ENCODE results near the gene CMC2. TPM values are rescaled to one million over a fixed set of nuclear protein-coding genes. Genes with fewer than 3 reads are reported as not detected.

CMC2 gene
- total and polyA plus RNA-seq, 2 of the 13 experiments (the other 11 are each of a cell fraction or from before 2014, with no cell fraction given): 116 to 129 TPM

DNA sequence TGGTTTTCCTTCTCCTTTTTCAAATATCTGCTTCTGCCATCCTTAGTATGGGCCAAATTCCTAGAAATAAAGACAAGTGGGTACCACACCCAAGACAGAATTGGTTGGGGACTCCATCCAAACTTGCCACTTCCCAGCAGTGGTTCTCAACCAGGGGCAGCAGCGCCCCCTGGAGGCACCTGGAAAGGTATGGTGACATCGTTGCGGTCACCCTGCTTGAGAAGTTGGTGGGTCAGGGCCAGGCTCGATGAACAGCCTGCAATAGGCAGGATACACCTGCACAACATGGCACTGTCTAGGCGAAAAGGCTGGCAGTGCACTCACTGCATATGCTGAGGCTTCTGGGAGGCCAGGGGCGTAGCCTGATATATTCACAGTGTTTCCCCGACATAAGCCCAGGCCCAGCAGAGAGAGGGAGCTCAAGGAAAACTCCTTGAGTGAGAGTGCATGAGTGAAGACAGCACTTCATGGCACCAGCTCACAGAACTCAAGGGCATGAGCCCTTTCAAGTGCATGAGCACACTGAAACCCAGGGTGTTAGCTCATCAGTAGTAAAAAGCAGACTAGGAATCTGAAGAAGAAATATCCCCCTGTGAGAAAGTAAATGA, 57.7 kb downstream of the CMC2 start (continued):
- TF ChIP-seq ZFP36L2 (CRISPR knock-in tag; IDR thresholded peaks at IDR 0.05) (no peak), CBFB (CRISPR knock-in tag; IDR thresholded peaks at IDR 0.05) (peak; percentile 73; the same call in 1 of the 2 replicates), ZNF329 (CRISPR knock-in tag; IDR thresholded peaks at IDR 0.05; ENCODE audit: low read depth) (no peak), TEAD3 (CRISPR knock-in tag; optimal IDR thresholded peaks at IDR 0.05; ENCODE audit: borderline replicate concordance) (peak; percentile 30), SMC3 (IDR thresholded peaks at IDR 0.05; ENCODE audit: low read length) (peak; percentile 49), ZFAT (CRISPR knock-in tag; conservative IDR thresholded peaks at IDR 0.05) (no peak), PAX8 (CRISPR knock-in tag; IDR thresholded peaks at IDR 0.05; ENCODE audit: borderline replicate concordance) (no peak), SIX4 (CRISPR knock-in tag; IDR thresholded peaks at IDR 0.05) (no peak), PTBP1 (IDR thresholded peaks at IDR 0.05; ENCODE audit: low read depth, low read length, poor library complexity, severe bottlenecking) (no peak), RNF2 (conservative IDR thresholded peaks at IDR 0.05; ENCODE audit: low read depth) (no peak), ZNF432 (CRISPR knock-in tag; IDR thresholded peaks at IDR 0.05; ENCODE audit: borderline replicate concordance) (no peak), NFKB2 (CRISPR knock-in tag; IDR thresholded peaks at IDR 0.05; ENCODE audit: borderline replicate concordance) (peak; percentile 58; the same call in 1 of the 2 replicates), ZNF780A (CRISPR knock-in tag; IDR thresholded peaks at IDR 0.05) (0 out of 2 replicates have a peak, but pooled peaks have one; percentile 60), ZNF260 (CRISPR knock-in tag; IDR thresholded peaks at IDR 0.05; ENCODE audit: borderline replicate concordance, low read depth) (no peak), ZNF17 (CRISPR knock-in tag; IDR thresholded peaks at IDR 0.05) (no peak), ZBTB7A (CRISPR knock-in tag; IDR thresholded peaks at IDR 0.05) (no peak), ZNF441 (CRISPR knock-in tag; IDR thresholded peaks at IDR 0.05; ENCODE audit: borderline replicate concordance) (no peak), NFYC (CRISPR knock-in tag; IDR thresholded peaks at IDR 0.05) (no peak), ZNF605 (CRISPR knock-in tag; IDR thresholded peaks at IDR 0.05) (peak; percentile 36; the same call in 1 of the 2 replicates), SMAD3 (CRISPR knock-in tag; IDR thresholded peaks at IDR 0.05) (no peak), MEIS2 (CRISPR knock-in tag; IDR thresholded peaks at IDR 0.05) (0 out of 2 replicates have a peak, but pooled peaks have one; percentile 27), CREB1 (IDR thresholded peaks at IDR 0.05) (no peak), CREB1 (CRISPR knock-in tag; IDR thresholded peaks at IDR 0.05) (no peak), CENPT (CRISPR knock-in tag; IDR thresholded peaks at IDR 0.05; ENCODE audit: low read depth) (no peak), ZNF577 (CRISPR knock-in tag; IDR thresholded peaks at IDR 0.05; ENCODE audit: borderline replicate concordance, low read depth) (no peak), ZNF354B (CRISPR knock-in tag; IDR thresholded peaks at IDR 0.05) (no peak), NFKBIZ (CRISPR knock-in tag; IDR thresholded peaks at IDR 0.05) (no peak), HDAC6 (IDR thresholded peaks at IDR 0.05; ENCODE audit: low read depth, low read length) (no peak)
- TF ChIP-seq, protein P1, sequence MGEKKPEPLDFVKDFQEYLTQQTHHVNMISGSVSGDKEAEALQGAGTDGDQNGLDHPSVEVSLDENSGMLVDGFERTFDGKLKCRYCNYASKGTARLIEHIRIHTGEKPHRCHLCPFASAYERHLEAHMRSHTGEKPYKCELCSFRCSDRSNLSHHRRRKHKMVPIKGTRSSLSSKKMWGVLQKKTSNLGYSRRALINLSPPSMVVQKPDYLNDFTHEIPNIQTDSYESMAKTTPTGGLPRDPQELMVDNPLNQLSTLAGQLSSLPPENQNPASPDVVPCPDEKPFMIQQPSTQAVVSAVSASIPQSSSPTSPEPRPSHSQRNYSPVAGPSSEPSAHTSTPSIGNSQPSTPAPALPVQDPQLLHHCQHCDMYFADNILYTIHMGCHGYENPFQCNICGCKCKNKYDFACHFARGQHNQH (CRISPR knock-in tag; IDR thresholded peaks at IDR 0.05): no peak
- TF ChIP-seq, protein P2, sequence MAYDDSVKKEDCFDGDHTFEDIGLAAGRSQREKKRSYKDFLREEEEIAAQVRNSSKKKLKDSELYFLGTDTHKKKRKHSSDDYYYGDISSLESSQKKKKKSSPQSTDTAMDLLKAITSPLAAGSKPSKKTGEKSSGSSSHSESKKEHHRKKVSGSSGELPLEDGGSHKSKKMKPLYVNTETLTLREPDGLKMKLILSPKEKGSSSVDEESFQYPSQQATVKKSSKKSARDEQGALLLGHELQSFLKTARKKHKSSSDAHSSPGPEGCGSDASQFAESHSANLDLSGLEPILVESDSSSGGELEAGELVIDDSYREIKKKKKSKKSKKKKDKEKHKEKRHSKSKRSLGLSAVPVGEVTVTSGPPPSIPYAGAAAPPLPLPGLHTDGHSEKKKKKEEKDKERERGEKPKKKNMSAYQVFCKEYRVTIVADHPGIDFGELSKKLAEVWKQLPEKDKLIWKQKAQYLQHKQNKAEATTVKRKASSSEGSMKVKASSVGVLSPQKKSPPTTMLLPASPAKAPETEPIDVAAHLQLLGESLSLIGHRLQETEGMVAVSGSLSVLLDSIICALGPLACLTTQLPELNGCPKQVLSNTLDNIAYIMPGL (CRISPR knock-in tag; IDR thresholded peaks at IDR 0.05; ENCODE audit: borderline replicate concordance in 1 of 2, low read depth in 1 of 2): 0 out of 4 replicates have a peak, but pooled peaks of 1 of the 2 experiments have one; percentile 27
- TF ChIP-seq, protein P3, sequence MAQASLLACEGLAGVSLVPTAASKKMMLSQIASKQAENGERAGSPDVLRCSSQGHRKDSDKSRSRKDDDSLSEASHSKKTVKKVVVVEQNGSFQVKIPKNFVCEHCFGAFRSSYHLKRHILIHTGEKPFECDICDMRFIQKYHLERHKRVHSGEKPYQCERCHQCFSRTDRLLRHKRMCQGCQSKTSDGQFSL (CRISPR knock-in tag; IDR thresholded peaks at IDR 0.05): 0 out of 2 replicates have a peak, but pooled peaks have one; percentile 25
